Measurements from ENCODE around the gene DUOXA2. TPM values are rescaled to one million over a fixed set of nuclear protein-coding genes. Genes with fewer than 3 reads are reported as not detected.

DUOXA2 gene
- total RNA-seq, 4 donors from 2014 or later, result not detected

DNA sequence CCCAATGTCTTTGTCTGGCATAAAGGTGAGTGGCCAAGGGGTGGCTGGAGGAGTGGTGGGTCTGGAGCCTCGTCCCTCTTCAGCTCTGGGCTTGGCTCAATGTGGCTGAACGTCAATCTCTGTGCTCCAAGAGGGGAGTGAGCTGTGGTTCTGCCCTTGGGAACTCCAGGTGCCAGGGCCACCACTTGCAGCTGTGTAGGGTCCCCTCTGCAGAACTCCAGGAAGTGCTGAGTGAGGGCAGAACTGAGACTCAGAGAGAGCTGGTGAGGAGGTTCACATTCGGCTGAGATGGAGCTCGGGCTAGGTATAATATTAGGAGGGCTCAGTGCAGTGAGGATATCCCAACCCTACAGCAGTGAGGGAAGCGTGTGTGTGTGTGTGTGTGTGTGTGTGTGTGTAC lies 27.3 kb downstream of the DUOXA2 start:
- TF ChIP-seq, protein P1, sequence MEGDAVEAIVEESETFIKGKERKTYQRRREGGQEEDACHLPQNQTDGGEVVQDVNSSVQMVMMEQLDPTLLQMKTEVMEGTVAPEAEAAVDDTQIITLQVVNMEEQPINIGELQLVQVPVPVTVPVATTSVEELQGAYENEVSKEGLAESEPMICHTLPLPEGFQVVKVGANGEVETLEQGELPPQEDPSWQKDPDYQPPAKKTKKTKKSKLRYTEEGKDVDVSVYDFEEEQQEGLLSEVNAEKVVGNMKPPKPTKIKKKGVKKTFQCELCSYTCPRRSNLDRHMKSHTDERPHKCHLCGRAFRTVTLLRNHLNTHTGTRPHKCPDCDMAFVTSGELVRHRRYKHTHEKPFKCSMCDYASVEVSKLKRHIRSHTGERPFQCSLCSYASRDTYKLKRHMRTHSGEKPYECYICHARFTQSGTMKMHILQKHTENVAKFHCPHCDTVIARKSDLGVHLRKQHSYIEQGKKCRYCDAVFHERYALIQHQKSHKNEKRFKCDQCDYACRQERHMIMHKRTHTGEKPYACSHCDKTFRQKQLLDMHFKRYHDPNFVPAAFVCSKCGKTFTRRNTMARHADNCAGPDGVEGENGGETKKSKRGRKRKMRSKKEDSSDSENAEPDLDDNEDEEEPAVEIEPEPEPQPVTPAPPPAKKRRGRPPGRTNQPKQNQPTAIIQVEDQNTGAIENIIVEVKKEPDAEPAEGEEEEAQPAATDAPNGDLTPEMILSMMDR (IDR thresholded peaks at IDR 0.05; ENCODE audit: low read depth), result no peak

DNA sequence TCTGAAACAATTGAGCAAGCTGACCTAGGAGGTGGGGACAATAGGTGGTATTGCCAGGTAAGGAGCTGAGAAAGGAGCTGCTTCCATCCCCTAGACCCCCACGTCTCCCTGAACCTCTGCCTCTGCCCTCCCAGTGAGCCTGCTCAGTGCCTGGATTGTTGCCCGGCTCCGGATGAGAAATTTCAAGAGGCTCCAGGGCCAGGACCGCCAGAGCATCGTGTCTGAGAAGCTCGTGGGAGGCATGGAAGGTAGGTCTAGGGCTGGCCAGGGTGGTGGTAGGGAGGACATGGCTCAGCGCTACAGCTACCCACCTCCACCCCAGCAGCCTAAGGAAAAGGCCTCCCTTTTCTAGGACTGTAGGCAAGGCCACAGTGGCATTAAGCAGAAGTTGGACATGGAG lies 28.9 kb downstream of the DUOXA2 start:
- TF ChIP-seq, protein P1 (IDR thresholded peaks at IDR 0.05; ENCODE audit: low read depth), result no peak

DNA sequence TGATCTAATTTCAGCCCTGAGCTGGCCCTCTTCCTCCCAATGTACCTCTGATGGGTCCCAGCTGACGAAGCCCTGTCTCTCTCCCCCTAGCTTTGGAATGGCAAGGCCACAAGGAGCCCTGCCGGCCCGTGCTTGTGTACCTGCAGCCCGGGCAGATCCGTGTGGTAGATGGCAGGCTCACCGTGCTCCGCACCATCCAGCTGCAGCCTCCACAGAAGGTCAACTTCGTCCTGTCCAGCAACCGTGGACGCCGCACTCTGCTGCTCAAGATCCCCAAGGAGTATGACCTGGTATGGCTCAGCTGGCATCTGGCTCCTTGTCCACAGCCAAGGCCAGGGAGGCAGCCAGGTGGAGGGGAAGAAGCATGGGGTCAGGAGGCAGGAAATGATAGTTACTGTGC lies 29.8 kb downstream of the DUOXA2 start:
- TF ChIP-seq, protein P1 (IDR thresholded peaks at IDR 0.05; ENCODE audit: low read depth), result no peak

DNA sequence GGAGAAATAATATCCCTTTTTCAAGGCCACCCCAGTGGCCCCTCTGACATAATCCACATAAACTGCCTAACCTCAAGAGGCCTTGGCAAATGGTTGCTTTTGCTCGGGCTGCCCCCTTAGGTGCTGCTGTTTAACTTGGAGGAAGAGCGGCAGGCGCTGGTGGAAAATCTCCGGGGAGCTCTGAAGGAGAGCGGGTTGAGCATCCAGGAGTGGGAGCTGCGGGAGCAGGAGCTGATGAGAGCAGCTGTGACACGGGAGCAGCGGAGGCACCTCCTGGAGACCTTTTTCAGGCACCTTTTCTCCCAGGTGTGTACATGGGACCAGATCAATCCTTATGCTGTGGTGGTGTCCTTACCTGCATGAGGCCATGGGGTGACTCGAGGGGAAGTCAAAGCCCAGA lies 30.6 kb downstream of the DUOXA2 start:
- TF ChIP-seq, protein P1 (IDR thresholded peaks at IDR 0.05; ENCODE audit: low read depth), result no peak

DNA sequence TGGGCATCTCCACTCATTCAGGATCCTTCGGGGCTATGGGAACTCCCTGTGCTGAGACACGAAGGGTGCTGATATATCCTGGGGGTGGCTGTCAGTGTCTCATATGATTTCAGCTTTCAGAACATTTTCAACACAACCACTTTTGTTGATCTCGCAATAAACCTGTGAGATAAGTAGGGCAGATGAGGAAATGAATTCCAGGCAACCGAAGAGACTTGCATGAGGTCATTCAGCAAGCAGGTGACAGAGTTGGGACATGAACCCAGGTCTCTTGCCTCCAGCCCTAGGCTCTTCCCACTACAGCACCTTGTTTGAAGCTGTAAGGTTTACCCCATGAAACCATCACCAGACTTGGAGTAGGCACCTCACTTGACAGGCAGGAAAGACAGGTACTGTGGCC lies 32.3 kb downstream of the DUOXA2 start:
- TF ChIP-seq, protein P1 (IDR thresholded peaks at IDR 0.05; ENCODE audit: low read depth), result no peak

DNA sequence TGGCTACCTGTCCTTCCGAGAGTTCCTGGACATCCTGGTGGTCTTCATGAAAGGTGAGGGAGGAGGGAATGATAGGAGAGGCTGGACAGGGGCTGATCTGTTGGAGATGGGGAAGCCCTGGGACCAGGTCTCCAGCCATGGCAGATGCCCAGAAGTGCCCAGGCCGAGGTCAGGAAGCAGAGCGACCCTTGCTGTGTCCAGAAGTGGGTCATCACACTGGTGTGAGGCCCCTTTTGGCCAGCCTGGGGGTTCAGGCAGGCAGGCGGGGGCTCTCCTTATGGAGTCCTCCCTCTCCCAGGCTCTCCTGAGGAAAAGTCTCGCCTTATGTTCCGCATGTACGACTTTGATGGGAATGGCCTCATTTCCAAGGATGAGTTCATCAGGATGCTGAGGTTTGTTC lies 33.5 kb downstream of the DUOXA2 start:
- TF ChIP-seq, protein P1 (IDR thresholded peaks at IDR 0.05; ENCODE audit: low read depth), result no peak

DNA sequence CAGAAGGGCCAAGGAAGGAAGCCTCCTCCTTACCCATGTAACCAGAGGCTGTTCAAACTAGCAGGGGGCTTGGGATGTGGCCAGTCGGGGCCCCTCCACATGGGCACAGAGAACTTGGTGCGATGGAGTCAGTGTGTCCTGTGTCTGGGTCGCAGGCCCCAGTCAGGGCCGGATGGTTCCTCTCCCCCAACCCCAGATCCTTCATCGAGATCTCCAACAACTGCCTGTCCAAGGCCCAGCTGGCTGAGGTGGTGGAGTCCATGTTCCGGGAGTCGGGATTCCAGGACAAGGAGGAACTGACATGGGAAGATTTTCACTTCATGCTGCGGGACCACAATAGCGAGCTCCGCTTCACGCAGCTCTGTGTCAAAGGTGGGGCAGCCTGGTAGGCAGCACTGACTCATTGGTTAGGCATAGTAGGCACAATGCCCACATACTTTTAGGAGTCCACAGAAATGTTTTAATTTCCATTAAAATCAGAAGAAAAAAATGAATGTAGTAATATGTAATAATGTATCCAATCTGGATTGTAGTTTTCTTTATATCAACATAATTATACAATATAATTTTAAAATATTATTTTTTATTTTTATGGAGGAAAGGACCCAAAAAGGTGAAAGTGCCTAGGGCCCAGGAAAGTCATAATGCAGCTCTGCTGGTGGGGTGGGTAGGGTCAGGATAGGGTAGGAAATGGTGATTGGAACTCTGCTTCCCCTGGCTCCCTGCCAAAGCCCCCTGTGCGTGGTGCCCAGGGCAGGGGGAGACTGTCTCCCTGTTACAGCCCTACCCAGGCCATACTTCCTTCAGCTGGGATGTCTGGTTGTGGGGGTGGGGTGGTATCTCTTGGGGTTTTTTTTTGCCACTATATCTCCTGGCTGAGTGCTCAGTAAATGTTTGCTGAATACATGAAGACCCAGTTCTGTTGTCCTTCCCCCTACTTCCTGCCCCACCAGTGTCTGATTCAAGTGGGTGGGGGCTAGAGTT lies 34.2 kb downstream of the DUOXA2 start:
- TF ChIP-seq, protein P1 (IDR thresholded peaks at IDR 0.05; ENCODE audit: low read depth), result no peak
